RCC 7860 (cell line): ENCODE results near the gene PPCDC.

Experiments used
- DNase-seq: peaks from one replicate; pipeline ENCODE4 v3.0.0-alpha.2; 2015; ENCODE audit warnings: low spot score
- FAIRE-seq: peaks from 2 replicates; lab custom pipeline; 2012; peaks lifted over from hg19 to GRCh38; lab: Jason Lieb, UNC

PPCDC gene

DNA sequence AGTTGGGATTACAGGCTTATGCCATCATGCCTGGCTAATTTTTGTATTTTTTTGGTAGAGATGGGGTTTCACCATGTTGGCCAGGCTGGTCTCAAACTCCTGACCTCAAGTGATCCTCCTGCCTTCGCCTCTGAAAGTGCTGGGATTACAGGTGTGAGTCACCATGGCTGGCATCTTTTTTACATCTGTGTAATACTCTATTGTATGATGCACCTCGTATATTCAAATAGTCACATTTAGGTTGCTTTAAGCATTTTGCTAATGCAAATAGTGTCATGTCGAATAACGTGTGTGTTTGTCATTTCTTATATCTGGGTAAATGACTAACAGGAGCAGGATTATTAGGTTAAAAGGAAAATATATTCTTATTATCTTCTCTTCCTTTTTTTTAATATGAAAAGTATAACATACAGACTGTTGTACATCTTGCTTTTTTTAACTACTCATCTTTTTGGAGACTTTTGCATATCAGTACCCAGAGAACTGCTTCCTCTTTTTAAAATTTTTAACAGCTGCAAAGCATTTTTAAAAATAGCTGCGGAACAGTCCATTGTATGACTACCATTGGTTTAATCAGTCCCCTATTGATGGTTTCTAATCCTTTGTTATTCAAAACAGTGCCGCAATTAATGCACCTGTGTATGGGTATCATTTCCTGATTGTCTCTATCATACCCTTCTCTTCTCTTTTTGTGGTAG lies 14.6 kb upstream of the PPCDC start:
- DNase-seq: no peak
- no peak for FAIRE-seq

DNA sequence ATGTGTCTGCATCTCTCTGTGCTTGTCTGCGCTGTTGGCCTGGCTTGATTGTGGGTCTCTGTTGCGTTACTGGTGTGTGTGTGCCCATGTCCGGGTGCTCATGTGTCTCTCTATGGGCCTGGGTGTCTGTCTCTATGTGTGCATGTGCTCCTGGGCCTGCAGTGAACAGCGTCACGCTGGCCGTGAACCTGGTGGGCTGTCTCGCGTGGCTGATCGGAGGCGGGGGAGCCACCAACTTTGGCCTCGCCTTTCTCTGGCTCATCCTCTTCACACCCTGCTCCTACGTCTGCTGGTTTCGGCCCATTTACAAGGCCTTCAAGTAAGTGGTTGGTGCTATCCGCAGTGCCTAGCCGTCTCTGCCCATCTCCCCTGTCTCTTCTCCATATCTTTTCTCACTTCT lies 7.0 kb upstream of the PPCDC start:
- no peak for FAIRE-seq
- DNase-seq: no peak

GRCh38 chr15:75019916-75020315 lies 3.5 kb upstream of the PPCDC start:
- DNase-seq: no peak
- no peak for FAIRE-seq

- FAIRE-seq (no peak), DNase-seq (no peak)
Measured at GRCh38 chr15:75021341-75021740, 2.0 kb upstream of the PPCDC start.

DNA sequence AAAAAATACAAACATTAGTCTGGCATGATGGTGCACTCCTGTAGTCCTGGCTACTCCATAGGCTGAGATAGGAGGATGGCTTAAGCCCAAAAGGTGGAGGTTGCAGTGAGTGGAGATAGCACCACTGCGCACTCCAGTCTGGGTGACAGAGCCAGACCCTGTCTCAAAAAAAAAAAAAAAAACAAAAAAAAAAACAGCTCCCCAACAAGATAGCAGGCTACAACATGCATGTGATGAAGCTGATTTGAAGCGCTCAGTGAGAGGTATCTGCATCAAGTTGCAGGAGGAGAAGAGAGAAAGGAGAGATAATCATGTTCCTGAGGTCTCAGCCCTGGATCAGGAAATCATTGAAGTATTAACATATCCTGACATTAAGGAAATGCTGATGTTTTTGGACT lies 608 bp upstream of the PPCDC start:
- no peak for DNase-seq
- FAIRE-seq: no peak

DNA sequence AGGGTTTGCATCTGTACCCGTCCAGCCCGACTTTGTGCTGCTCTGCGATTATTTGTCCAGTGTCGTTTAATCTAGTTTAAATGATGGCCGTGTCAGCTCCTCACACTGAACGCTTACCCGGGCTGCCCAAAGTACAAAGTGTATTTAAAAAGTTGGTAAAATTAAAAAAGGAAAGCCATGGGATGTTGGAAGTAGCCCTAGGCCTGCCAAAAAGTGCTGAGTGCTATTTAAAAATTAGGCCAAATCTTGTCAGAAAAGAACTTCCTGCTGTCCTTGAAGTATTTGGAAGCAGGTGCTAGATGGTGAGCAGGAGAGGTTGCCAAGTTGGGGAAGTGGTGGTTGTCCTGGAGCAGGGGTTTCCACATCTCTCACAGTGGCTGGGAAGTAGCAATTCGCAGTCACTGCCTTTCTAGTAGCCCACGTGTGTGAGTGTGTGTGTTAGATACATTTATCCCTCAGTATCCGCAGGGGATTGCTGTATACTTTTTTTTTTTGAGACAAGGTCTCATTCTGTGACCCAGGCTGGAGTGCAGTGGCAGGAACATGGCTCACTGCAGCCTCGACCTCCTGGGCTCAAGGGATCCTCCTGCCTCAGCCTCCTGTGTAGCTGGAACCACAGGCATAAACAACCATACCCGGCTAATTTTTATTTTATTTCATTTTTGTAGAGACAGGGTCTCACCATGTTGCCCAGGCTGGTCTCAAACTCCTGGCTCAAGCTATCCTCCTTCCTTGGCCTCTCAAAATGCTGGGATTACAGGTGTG lies 664 bp downstream of the PPCDC start:
- DNase-seq: no peak
- FAIRE-seq: no peak

- DNase-seq (no peak), FAIRE-seq (no peak)
Measured at GRCh38 chr15:75025107-75025506, 1.7 kb downstream of the PPCDC start.

GRCh38 chr15:75025548-75026260 lies 2.3 kb downstream of the PPCDC start:
- DNase-seq (no peak), FAIRE-seq (no peak)

GRCh38 chr15:75027551-75027950 lies 4.2 kb downstream of the PPCDC start:
- no peak for DNase-seq
- FAIRE-seq: no peak

- FAIRE-seq: no peak
- DNase-seq: no peak
Measured at GRCh38 chr15:75028991-75029377, 5.6 kb downstream of the PPCDC start.

GRCh38 chr15:75029378-75030022 lies 6.1 kb downstream of the PPCDC start:
- peak; percentile 46 for DNase-seq
- no peak for FAIRE-seq

GRCh38 chr15:75030023-75030413 lies 6.6 kb downstream of the PPCDC start:
- DNase-seq (no peak), FAIRE-seq (no peak)

GRCh38 chr15:75030424-75030823 lies 7.0 kb downstream of the PPCDC start:
- no peak for DNase-seq
- FAIRE-seq: no peak

GRCh38 chr15:75031848-75032247 lies 8.5 kb downstream of the PPCDC start:
- FAIRE-seq (no peak), DNase-seq (no peak)

GRCh38 chr15:75032395-75032794 lies 9.0 kb downstream of the PPCDC start:
- DNase-seq: no peak
- no peak for FAIRE-seq

GRCh38 chr15:75033809-75034208 lies 10.4 kb downstream of the PPCDC start:
- no peak for FAIRE-seq
- no peak for DNase-seq

GRCh38 chr15:75034615-75035014 lies 11.2 kb downstream of the PPCDC start:
- FAIRE-seq (no peak), DNase-seq (no peak)

- peak; percentile 18 for DNase-seq
Measured at GRCh38 chr15:75036212-75036616, 12.8 kb downstream of the PPCDC start.

GRCh38 chr15:75037685-75038084 lies 14.3 kb downstream of the PPCDC start:
- FAIRE-seq: no peak
- DNase-seq: no peak

More at GRCh38 chr15:75036212-75036616, 12.8 kb downstream of the PPCDC start:
- FAIRE-seq: no peak

DNA sequence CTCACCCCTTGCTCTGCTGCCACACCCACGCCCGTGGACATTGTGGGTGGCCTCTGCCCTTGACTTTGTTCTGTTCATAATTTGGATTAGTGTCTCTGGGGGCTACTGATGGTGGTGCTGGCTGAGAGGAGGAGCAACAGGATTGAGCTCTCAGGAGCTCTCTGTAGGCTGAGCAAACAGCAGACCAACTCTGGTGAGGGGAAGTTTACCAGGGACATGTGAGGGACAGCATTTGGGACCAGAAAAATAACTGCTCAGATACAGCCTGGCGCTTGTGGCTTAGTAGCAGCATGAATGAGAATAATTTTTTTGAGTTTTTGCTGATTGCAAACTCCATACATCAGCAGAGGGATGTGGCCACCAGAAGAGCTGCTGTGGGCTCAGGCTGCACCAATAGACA lies 14.8 kb downstream of the PPCDC start:
- FAIRE-seq: no peak
- DNase-seq: no peak

DNA sequence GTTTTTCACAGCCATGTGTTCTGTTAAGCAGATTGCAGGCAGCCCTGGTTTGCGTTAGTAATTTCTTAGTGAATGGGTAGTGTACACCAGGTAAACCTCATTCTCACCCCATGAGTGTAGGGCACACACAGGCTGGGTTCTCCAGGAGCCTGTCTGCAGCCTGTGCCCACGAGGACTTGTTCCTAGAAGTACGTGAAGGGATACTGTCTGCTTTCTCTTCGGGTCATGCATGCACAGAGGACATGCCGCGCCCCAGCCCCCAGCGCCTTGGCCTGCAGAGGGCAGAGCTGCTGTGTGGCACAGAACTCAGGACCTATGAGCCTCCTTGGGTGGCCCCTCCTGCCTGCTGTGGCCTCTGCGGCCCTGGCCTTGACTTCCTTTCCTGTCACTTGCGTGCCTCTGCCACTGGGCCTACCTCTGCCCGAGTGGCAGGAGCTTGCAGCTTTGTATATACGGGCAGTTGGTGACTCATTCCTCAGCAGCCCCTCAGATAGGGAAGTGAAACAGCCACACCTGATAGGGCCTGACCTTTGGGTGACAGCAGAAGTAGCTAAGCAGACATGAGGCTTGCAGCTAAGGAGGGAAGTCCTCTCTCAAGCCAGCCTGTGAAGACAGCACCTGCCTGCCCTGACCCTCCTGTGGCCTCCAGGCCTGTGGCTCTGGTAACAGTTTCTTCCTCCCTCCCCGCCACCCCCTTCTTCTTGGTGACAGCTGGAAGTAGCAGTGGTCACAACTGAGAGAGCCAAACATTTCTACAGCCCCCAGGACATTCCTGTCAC lies 19.5 kb downstream of the PPCDC start:
- FAIRE-seq (peak; percentile 62), DNase-seq (peak; percentile 97)
